Activated CD4-positive, alpha-beta T cell treated with anti-CD3 and anti-CD28 coated beads for 36 hours (primary cell): ENCODE results near the gene GRK3. TPM values are rescaled to one million over a fixed set of nuclear protein-coding genes. Genes with fewer than 3 reads are reported as not detected.

ENCODE experiments used
- ATAC-seq: fragments of 200-7000 bp; cut with Tn5 transposase; one replicate; pipeline ENCODE4 v1.10.0; 2021; ENCODE audit warnings: mild to moderate bottlenecking, moderate library complexity
- CTCF ChIA-PET: fragments of 350-600 bp; sonication (Branson Sonifier 250); formaldehyde crosslinking; loops from one replicate; lab custom pipeline; 2021; ENCODE audit warnings: antibody characterized with exemption; lab: Charles Lee
- POLR2A ChIA-PET: fragments of 350-600 bp; sonication (Branson Sonifier 250); formaldehyde crosslinking; loops from one replicate; lab custom pipeline; 2021; ENCODE audit warnings: antibody characterized with exemption, inconsistent platforms; lab: Charles Lee
- DNase-seq: peaks from one replicate; pipeline ENCODE4 v3.0.0-alpha.2; 2020
- H3K27ac Mint-ChIP-seq: one replicate; pipeline ENCODE4 v1.8.0; 2021; ENCODE audit warnings: mixed read lengths
- H3K27me3 Mint-ChIP-seq: one replicate; pipeline ENCODE4 v1.8.0; 2021; ENCODE audit warnings: mixed read lengths
- H3K36me3 Mint-ChIP-seq: one replicate; pipeline ENCODE4 v1.8.0; 2021; ENCODE audit warnings: low read depth, mixed read lengths
- H3K4me1 Mint-ChIP-seq: one replicate; pipeline ENCODE4 v1.8.0; 2021; ENCODE audit warnings: mixed read lengths
- H3K4me3 Mint-ChIP-seq: one replicate; pipeline ENCODE4 v1.8.0; 2021; ENCODE audit warnings: mild to moderate bottlenecking, moderate library complexity, mixed read lengths
- H3K9me3 Mint-ChIP-seq: one replicate; pipeline ENCODE4 v1.8.0; 2021; ENCODE audit warnings: low read depth, mixed read lengths
- intact Hi-C, 2 experiments: fragments of 100-400 bp; cut with DNase I in 1 of 2; cut with micrococcal nuclease in 1 of 2; formaldehyde crosslinking; loops; one replicate each; pipeline versions ENCODE4 v1.14.2 to v1.15.1; 2022 to 2024; cut with DNase I, micrococcal nuclease
- total RNA-seq, 2 experiments: library from RNA; stranded (reverse); gene quantifications; one replicate each; pipeline ENCODE4 v1.2.3, GENCODE V29; 2021

Gene GRK3
- total RNA-seq, 2 experiments from 2014 or later = 8.6 to 9.2 TPM

DNA sequence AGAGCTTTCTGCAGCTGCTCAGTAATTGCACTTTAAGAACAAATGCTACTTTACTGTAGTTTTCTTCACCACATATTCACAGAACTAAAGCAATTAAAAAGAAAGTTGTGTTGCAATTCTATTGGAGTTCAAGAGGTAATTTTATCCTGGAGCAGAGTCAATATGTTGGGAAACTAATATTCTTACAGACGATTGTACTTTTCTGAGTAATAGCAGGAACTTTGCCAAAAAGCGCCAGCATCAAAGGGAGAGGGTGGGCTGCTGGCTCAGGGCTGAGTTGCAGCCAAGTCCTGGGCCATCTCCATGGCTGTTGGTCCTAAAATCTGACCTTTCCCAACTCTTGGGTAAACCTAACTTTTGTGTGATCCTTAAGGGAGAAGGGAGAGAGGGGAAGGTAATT lies 104.0 kb downstream of the GRK3 start:
- ATAC-seq = no peak
- ChIA-PET CTCF (no interaction called here), POLR2A (no interaction called here)
- Mint-ChIP-seq H3K27me3 (no peaks in the 10 kb centered on the region), H3K36me3 (no peaks in the 10 kb centered on the region), H3K27ac (no peak overlapping the region), H3K4me3 (no peak overlapping the region), H3K4me1 (peaks cover 13% of the 10 kb centered on the region), H3K9me3 (no peaks in the 10 kb centered on the region)
- no peak for DNase-seq
- intact Hi-C loops = no loop called here

DNA sequence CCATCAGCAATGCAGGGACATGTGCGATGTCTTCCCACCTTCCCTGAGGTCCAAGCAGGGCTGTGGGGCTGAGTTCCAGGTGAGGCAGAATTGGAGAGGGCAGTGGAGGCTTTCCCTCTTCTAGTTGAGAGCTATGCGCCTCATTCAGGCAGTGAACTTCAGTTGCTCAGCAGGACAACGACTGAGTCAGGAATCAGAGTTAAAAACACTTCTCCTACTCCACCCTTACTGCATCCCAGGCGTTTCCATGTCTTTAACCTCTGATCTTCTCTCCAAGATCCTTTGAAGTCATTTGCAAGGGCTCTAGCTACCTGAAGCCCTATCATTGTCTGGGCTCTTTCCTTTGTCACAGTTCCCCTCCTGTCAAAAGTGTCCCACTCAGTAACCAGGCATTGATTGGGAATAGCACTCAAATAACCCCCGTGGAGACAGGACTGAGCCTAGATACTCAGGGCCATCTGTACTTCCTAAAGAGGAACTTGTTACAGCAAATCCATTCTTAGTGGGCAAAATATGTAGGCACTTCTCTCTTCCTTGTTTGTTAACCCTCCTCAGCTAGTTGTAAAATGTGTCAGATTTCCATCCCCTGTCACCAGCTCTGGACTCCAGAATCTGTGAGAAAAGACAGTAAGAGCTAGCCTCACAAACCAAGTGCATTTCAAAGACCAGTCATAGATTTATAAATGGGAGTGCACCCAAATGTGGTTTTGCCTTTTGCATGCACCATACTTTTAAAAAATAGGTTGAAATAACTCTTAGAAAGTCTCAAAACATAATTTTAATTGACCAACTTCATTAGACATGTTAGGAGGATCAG lies 105.0 kb downstream of the GRK3 start:
- intact Hi-C loops = loop anchor here in 1 of 2 experiments (2.0 to 5.0 kb wide), 2 partner anchors 21 to 47 kb away; no protein-coding TSS in a partner anchor
- peaks cover 13% of the 10 kb centered on the region for H3K4me1 Mint-ChIP-seq
- no peak for ATAC-seq
- DNase-seq = no peak
- H3K4me3 Mint-ChIP-seq = no peak overlapping the region
- H3K36me3 Mint-ChIP-seq = no peaks in the 10 kb centered on the region
- no peaks in the 10 kb centered on the region for H3K9me3 Mint-ChIP-seq
- H3K27me3 Mint-ChIP-seq = no peaks in the 10 kb centered on the region
- no peak overlapping the region for H3K27ac Mint-ChIP-seq
- CTCF ChIA-PET = interaction anchor here (0.6 to 0.7 kb wide), 2 partner anchors 210 to 627 kb away, joined by 3 read pairs; no protein-coding TSS in a partner anchor
- POLR2A ChIA-PET = no interaction called here

DNA sequence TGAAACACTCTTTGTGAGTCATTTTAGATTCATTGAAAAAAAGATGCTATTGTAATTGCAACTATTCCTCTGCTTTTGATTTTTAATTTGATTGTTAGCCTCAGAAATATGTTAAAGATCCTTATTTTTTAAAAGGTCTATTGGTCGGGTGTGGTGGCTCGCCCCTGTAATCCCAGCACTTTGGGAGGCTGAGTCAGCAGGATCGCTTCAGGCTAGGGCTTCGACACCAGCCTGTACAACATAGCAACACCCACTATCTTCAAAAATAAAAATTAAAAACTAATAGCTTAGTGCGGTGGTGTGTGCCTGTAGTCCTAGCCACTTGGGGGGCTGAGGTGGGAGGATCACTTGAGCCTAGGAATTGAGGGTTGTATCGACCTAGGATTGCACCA lies 105.6 kb downstream of the GRK3 start:
- Mint-ChIP-seq H3K4me1 (peaks cover 13% of the 10 kb centered on the region), H3K4me3 (no peak overlapping the region), H3K27ac (no peak overlapping the region), H3K36me3 (no peaks in the 10 kb centered on the region), H3K9me3 (no peaks in the 10 kb centered on the region), H3K27me3 (no peaks in the 10 kb centered on the region)
- no peak for DNase-seq
- intact Hi-C loops = loop anchor here in 1 of 2 experiments (2.0 to 5.0 kb wide), 2 partner anchors 21 to 48 kb away; no protein-coding TSS in a partner anchor
- ChIA-PET CTCF (interaction anchor here (0.6 kb wide), 1 partner anchor 211 kb away, joined by 3 read pairs; no protein-coding TSS in a partner anchor), POLR2A (no interaction called here)
- ATAC-seq = no peak

DNA sequence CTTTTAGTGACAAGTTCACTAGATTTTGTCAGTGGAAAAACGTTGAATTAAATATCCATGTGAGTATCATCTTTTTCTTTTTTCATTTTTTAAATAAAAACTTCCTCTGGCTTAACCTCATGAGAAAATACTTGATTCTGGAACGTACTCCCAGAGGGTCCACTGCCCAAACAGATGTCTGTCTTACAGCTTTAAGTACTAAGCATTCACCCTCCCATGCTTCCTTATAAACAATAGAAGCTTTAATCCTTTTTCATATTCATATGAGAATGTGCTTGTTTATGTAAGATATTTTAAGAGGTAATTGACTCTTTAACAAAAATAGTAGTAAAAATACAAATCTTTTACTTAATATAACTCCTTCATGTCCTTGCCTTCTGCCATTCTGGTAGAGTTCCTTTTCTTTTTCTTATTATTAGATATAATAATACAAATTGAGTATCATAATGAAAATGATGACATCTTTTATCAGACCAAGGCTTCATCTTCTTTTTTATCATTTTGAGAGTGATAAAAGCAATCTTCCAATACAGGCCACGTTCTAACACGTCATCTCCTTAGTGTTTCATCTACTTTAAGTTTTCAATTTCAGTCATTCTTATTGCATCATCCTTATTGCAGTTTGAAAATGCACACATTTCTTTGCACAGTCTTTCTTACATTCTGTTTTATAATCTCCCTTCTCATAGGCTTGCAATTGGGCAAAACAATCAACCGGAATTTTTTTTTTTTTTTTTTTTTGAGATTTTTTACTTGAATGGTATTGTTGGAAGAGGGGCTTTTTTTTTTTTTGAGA lies 108.0 kb downstream of the GRK3 start:
- POLR2A ChIA-PET = no interaction called here
- CTCF ChIA-PET = no interaction called here
- intact Hi-C loops = loop anchor here in 1 of 2 experiments (1.0 to 5.0 kb wide), 2 partner anchors 50 to 77 kb away; no protein-coding TSS in a partner anchor
- ATAC-seq (peak; percentile 90), DNase-seq (no peak)
- peaks cover 10% of the 10 kb centered on the region for H3K4me1 Mint-ChIP-seq
- no peaks in the 10 kb centered on the region for H3K27me3 Mint-ChIP-seq
- H3K4me3 Mint-ChIP-seq = no peak overlapping the region
- no peaks in the 10 kb centered on the region for H3K9me3 Mint-ChIP-seq
- no peaks in the 10 kb centered on the region for H3K36me3 Mint-ChIP-seq
- no peak overlapping the region for H3K27ac Mint-ChIP-seq

DNA sequence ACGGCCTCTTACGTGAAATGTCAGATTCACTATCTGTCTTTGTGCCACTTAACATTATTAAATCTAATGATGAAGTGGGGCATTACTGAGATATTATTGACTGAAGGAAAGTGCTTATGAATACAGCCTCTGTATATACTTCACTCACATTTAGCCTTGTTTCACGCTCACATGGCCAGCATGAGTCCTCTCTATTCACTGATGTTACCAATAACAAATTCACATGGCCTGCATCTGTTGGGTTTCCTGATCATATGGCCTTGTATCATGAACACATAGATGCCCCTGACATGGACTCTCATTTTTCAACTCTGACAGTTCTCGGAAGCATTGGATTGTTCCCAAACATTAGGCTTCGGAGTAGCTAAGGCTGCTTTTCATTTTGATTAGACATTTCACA lies 109.2 kb downstream of the GRK3 start:
- ChIA-PET POLR2A (no interaction called here), CTCF (no interaction called here)
- ATAC-seq (no peak), DNase-seq (no peak)
- intact Hi-C loops = loop anchor here in 1 of 2 experiments (5.0 kb wide), 1 partner anchor 51 kb away; no protein-coding TSS in a partner anchor
- Mint-ChIP-seq H3K4me3 (no peak overlapping the region), H3K36me3 (no peaks in the 10 kb centered on the region), H3K27ac (peak overlapping the region; percentile 20), H3K9me3 (no peaks in the 10 kb centered on the region), H3K4me1 (peaks cover 10% of the 10 kb centered on the region), H3K27me3 (no peaks in the 10 kb centered on the region)

DNA sequence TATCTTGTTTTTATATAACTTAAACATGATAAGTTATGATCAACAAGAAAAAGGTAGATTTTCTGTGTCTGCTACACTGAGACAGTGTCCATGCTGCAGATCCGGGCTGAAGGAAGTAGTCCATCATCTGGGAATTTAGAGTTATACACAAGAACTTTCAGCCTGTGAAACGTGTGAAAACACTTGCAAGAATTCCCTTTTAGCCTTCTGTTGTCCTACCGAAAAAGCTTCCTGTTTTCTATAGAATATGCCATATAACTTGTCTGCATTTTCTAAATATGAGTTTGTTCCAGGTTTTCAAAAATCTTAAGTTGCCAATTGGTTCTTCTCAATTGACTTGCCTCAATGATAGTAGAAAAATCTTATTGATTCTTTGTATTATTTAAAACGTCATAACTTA lies 113.2 kb downstream of the GRK3 start:
- peaks cover 12% of the 10 kb centered on the region for H3K4me1 Mint-ChIP-seq
- H3K36me3 Mint-ChIP-seq = no peaks in the 10 kb centered on the region
- POLR2A ChIA-PET = no interaction called here
- no peak overlapping the region for H3K27ac Mint-ChIP-seq
- H3K27me3 Mint-ChIP-seq = no peaks in the 10 kb centered on the region
- no peaks in the 10 kb centered on the region for H3K9me3 Mint-ChIP-seq
- ATAC-seq (no peak), DNase-seq (no peak)
- CTCF ChIA-PET = interaction anchor here (0.6 kb wide), 1 partner anchor 264 kb away, joined by 3 read pairs; no protein-coding TSS in a partner anchor
- H3K4me3 Mint-ChIP-seq = no peak overlapping the region
- intact Hi-C loops = no loop called here

DNA sequence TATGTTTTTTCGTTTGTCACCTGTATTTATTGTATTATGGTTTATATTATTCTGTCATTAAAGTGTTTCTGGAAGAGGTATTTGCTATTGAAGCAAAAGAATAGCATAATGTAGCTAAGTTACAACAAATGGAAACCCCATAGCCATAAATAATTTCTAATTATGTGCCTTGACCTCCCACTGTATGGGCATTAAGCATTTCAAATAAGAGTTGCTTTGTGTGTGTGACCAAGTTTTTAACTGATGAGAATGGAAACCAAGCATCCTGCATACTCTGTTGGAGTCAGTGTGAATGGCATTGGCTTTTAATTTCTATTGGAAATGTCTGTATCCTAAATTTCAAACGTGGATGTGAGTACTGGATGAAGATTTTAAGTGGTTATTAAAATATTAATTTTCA lies 115.6 kb downstream of the GRK3 start:
- no peak for DNase-seq
- ChIA-PET CTCF (no interaction called here), POLR2A (no interaction called here)
- Mint-ChIP-seq H3K4me3 (no peak overlapping the region), H3K27ac (no peak overlapping the region), H3K36me3 (no peaks in the 10 kb centered on the region), H3K4me1 (peaks cover 4% of the 10 kb centered on the region), H3K9me3 (no peaks in the 10 kb centered on the region), H3K27me3 (no peaks in the 10 kb centered on the region)
- intact Hi-C loops = no loop called here
- ATAC-seq = no peak

DNA sequence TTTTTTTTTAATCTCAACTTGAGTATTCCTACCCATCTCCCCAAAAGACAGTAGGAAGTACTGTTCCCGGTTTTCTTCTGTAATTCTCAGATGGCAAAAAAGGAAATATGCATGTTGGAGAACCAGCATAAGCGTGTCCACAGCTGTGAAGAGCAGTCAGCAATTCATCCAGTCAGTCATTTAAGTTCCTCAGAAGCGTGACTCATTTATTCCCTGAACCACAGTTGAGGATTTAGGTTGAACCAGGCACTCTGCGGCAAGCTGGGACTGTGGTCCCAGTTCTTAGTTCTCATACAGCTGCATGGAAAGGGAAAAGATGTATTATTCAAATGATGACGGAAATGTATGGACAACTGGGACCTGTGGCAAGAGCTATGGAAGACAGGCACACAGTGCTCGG lies 116.5 kb downstream of the GRK3 start:
- Mint-ChIP-seq H3K4me1 (peaks cover 4% of the 10 kb centered on the region), H3K36me3 (no peaks in the 10 kb centered on the region), H3K4me3 (no peak overlapping the region), H3K9me3 (no peaks in the 10 kb centered on the region), H3K27me3 (no peaks in the 10 kb centered on the region), H3K27ac (peak overlapping the region; percentile 26)
- ChIA-PET CTCF (interaction anchor here (1.3 kb wide), 1 partner anchor 218 kb away, joined by 3 read pairs; no protein-coding TSS in a partner anchor), POLR2A (no interaction called here)
- intact Hi-C loops = no loop called here
- DNase-seq (peak; percentile 9), ATAC-seq (peak; percentile 47)

DNA sequence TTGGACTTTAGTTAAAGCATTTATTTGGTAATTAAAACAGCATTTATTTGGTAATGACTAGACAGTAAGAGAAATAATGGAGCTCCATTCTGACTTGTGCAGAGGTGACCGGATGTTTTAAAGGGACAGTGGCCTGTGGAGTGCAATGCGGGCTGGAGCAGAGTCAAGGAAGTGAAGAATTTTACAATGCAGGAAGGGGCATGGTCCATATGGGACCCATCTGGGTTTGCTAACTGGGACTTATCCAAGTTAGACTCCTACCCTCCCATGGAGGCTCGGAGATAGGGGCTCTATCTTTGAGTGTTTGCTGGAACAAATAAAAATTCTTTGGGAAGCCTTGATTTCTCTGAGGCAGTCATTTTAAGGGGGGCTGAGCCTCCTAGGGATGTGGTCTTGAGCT lies 117.6 kb downstream of the GRK3 start:
- no peak for DNase-seq
- Mint-ChIP-seq H3K27me3 (no peaks in the 10 kb centered on the region), H3K9me3 (no peaks in the 10 kb centered on the region), H3K4me3 (no peak overlapping the region), H3K27ac (no peak overlapping the region), H3K36me3 (no peaks in the 10 kb centered on the region), H3K4me1 (peaks cover 4% of the 10 kb centered on the region)
- intact Hi-C loops = no loop called here
- ATAC-seq = no peak
- ChIA-PET CTCF (interaction anchor here (0.6 to 1.3 kb wide), 3 partner anchors 122 to 559 kb away, joined by 3 read pairs; no protein-coding TSS in a partner anchor), POLR2A (no interaction called here)

DNA sequence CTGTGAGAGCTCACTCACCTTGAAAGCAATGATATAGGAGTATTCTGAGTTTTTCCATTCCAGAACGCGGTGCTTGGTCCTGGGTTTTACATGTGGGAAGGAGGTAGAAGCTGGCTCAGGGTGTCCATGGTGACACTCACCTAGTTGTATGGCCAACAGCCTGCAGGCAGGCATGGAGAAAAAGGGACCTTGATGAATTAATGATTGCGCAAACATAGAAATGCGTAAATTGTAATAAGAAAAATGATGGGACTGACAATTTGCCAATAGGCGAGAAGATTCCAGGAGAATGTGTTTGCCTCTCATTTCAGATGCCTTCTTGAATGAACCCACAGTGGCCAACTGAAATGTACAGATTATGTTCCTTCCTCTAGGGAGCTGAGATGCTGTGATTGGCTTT lies 124.2 kb downstream of the GRK3 start:
- no peak overlapping the region for H3K27ac Mint-ChIP-seq
- no peaks in the 10 kb centered on the region for H3K36me3 Mint-ChIP-seq

DNA sequence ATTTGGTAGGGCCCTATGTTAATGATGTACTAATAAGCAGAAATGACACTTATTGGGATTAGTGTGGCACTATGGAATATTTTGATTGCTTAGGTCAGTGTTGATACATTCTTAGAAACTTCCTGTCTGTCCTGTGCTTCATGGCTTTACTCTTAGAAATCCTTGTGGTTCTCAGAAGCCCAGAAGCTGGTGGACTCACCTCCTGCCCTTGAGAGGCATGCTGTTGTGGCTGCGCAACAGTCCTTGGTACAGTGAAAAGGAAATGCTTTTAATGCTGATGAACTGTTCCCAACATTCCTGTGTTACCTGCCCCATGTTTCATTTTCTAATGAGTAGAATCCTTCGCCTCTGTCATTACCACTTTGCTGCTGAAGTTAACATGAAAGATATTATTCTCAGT lies 125.2 kb downstream of the GRK3 start:
- CTCF ChIA-PET = no interaction called here
- H3K9me3 Mint-ChIP-seq = no peaks in the 10 kb centered on the region
- intact Hi-C loops = no loop called here

More for the DNA sequence above, 124.2 kb downstream of the GRK3 start:
- DNase-seq (no peak), ATAC-seq (no peak)
- Mint-ChIP-seq H3K4me3 (no peak overlapping the region), H3K4me1 (no peaks in the 10 kb centered on the region), H3K9me3 (no peaks in the 10 kb centered on the region), H3K27me3 (no peaks in the 10 kb centered on the region)
- POLR2A ChIA-PET = no interaction called here
- intact Hi-C loops = no loop called here
- CTCF ChIA-PET = no interaction called here

More for the DNA sequence above, 125.2 kb downstream of the GRK3 start:
- H3K4me1 Mint-ChIP-seq = no peaks in the 10 kb centered on the region
- POLR2A ChIA-PET = no interaction called here
- no peak overlapping the region for H3K4me3 Mint-ChIP-seq
- DNase-seq (no peak), ATAC-seq (no peak)
- H3K27ac Mint-ChIP-seq = no peak overlapping the region
- H3K36me3 Mint-ChIP-seq = peaks cover 3% of the 10 kb centered on the region
- H3K27me3 Mint-ChIP-seq = no peaks in the 10 kb centered on the region
